Activated CD8-positive, alpha-beta memory T cell treated with anti-CD3 and anti-CD28 coated beads for 36 hours (primary cell): Measurements from ENCODE around the gene PTPN1. TPM values are rescaled to one million over a fixed set of nuclear protein-coding genes. Genes with fewer than 3 reads are reported as not detected.
"Not testable (repeated sequence)": the region's sequence is repeated elsewhere in the genome, so short reads cannot be mapped to it uniquely, and the experiment has no call there.

Experiments
- CTCF ChIA-PET: fragments of 350-600 bp; sonication (Branson Sonifier 250); formaldehyde crosslinking; loops from one replicate; lab custom pipeline; 2021; ENCODE audit warnings: antibody characterized with exemption; lab: Charles Lee
- POLR2A ChIA-PET: fragments of 350-600 bp; sonication (Branson Sonifier 250); formaldehyde crosslinking; loops from one replicate; lab custom pipeline; 2021; ENCODE audit warnings: antibody characterized with exemption; lab: Charles Lee
- total RNA-seq, 2 experiments: library from RNA; stranded (reverse); gene quantifications; one replicate each; pipeline ENCODE4 v1.2.3, GENCODE V29; 2021

Gene PTPN1
- total RNA-seq, 2 experiments from 2014 or later, result 67.9 to 70.5 TPM

DNA sequence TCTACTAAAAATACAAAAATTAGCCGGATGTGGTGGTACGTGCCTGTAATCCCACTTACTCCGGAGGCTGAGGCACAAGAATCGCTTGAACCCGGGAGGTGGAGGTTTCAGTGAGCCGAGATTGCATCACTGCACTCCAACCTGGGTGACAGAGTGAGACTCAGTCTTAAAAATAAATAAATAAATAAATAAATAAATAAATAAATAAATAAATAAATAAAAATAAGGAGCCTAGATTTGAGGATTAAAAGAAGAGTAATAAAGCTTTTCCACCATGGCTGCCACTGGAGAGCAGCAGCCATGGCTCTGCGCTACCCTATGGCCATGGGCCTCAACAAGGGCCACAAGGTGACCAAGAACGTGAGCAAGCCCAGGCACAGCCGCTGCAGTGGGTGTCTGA is 110.3 kb downstream of the PTPN1 start:
- CTCF ChIA-PET, POLR2A ChIA-PET: not testable (repeated sequence)

DNA sequence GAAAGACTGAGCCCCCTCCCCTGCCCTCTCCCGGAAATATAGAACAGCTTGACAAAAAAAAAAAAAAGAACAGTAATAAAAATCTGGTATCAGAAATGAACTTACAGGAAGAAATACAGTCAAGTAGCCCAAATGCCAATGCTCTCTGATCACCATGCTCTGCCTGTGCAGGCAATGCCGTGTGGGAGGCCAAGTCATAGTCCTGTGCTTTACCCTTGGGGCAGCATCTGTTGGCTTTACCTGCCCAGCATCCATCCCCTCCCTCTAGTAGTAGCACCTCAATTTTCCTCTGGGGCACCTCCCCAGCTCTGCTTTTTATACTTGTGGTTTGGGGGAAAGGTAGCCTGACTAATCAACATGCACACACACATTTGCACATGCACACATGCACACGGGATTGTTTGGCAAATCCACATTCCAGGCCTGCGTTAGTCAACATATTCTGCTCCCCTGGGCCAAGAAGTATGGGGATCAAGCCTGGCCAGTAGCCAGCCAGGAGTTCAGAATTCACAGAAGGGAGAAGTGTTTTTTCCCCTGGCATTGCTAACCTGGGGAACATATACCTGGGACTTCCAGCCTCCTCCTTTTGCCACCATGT is 111.0 kb downstream of the PTPN1 start:
- CTCF ChIA-PET, result no interaction called here
- POLR2A ChIA-PET, result no interaction called here

DNA sequence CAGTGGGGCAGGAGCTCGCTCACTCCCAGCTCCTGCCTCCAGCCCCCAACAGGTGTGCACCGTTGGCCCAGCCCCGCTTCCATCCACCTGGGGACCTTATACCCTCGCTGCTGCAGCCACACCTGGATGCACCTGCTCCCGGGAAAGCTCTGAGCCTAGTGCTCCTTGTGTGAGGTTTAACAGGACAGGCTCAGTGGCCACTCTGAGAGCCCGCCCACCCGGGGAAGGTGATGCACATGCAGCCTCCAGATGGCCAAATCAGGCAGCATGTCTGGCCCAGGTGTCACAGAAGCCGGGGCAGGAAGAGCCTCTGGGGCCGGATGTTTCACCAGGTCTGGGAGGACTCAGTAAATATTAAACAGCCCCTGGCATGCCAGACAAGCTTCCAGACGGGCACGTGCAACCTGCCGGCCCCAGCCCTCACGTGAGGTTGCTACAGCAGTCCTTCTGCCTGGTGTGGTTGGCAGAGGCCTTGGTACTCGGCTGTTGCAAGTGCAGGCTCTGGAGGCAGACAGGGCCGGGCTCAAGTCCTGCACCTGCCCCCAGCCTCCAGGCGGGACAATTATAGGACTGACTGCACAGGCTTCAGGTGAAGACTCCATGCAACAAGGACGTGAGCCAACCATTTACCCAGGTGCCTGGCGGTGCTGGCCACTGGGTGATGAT is 114.3 kb downstream of the PTPN1 start:
- ChIA-PET CTCF (interaction anchor here (2.3 kb wide), 1 partner anchor 125 kb away, joined by 14 read pairs; no protein-coding TSS in a partner anchor), POLR2A (no interaction called here)

DNA sequence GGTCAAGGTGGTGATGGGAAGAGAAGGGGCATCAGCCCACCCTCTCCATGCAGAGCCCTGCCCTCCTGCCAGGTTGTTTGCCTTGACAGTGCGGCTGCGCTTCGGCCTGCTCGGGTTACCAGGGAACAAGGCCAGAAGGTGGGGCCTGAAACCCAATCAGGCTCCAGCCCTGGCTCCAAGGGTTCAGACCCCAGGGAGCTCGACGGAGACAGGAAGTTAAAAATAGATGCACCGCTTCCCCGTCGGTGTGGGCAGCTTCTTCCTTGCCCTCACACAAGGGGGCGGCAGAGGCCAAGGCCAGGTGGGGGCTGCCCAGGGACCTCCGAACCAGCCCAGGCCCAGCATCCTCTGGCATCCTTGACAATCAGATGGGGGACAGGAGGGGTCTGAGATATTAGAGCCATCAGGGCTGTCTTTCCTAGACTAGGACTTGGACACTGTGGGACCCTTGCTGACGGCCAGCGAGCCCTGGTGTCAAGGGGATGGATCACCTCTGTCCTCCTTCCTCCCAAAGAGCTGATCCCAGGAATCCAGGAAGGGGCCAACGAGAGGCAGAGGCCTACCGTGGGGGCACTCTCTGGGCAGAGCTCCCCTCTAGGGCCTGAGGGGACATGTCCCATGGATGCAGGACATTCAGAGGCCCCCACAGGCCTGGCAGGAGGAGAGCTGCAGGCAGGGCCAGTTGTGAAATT is 115.9 kb downstream of the PTPN1 start:
- ChIA-PET CTCF (interaction anchor here (1.3 to 2.3 kb wide), 4 partner anchors 37 to 128 kb away, joined by 4 to 14 read pairs (median 4); no protein-coding TSS in a partner anchor), POLR2A (no interaction called here)

DNA sequence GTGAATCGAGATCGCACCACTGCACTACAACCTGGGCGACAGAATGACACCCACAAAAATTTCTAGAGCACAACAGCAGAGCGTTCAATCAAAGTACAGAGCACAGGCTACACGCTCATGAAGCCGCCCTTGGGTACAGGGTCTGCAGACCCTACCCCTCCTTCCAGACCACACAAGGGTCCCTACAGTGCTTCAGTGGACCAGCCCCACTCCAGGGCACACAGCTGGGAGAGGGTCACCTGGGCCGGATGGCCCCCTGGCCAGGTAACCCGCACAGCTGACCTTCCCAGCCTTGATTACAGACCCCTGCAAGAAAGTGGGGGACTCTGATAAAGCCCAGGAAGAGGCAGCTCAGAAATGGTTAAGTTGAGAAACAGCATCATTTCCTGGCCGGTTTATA is 117.6 kb downstream of the PTPN1 start:
- ChIA-PET POLR2A (no interaction called here), CTCF (interaction anchor here (0.7 to 1.5 kb wide), 2 partner anchors 123 to 126 kb away, joined by 3 to 4 read pairs; no protein-coding TSS in a partner anchor)

DNA sequence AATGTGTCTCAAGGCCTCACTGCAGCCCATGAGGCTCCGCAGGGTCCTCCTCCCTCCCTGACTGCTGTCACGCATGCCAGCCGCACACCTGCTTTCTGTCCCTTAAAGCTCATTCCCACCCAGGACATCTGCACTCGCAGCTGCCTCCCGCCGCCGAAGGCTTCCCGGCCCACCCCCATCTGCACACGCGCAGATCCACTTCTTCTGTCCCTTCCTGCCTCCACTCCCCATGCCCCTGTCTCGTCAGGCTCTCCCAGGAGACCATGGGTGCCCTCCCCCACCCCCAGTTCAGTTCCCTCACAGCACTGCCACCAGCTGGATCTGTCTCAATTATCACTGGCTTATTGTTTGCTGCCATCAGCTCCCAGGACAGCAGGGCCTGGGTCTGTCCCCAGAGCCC is 118.1 kb downstream of the PTPN1 start:
- CTCF ChIA-PET, result no interaction called here
- POLR2A ChIA-PET, result no interaction called here

DNA sequence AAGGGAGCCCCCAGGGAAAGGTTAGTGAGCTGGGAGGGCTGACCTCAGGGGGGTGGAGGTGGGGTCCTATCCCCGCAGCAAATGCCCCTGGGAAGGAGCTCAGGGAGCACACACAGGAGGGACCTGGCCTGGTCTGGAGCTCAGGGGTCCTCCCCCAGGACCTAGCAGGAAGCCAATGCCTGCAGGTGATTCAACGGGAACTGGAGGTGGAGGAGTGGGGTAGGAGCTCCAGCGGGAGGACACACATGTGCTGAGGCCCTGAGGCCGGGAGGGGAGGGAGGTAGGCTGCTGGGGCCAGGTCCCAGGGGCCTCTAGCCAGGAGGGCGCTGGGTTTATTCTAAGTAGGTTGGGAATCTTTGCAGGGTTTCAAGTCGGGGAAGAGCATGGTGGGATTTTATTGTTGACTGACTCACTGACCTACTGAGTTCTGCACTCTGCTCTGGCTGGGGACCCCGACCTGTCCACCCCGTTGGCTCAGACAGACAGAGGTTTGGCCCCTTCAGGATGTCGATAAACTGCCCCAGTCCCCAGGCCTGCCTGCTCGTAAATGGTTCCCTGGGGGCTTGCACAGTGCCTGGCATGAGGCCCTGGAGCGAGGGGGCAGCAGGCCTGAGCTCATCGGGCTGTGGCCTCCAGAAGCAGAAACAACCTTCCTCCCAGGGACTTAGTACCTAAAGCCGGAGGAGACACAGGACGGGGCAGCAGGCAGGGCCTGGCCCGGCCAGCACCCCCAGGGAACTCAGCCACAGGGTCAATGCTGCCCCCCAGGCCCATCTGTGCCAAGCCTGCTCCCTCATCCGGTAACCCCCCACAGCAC is 118.9 kb downstream of the PTPN1 start:
- POLR2A ChIA-PET, result no interaction called here
- CTCF ChIA-PET, result no interaction called here

DNA sequence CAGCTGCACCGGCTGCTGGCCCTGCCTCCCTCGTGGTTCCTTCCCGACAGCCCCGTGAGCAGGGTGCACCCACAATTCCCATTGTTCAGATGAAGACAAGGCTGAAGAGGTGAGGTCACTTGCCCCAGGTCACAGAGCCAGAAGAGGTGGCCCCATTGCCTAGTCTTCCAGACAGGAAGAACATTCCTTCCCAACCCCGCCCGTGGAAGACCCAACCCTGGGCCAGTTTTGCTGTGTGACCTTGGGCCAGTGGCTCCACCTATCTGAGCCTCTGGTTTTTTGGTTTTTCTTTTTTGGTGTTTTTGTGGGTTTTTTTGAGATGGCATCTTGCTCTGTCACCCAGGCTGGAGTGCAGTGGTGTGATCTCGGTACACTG is 119.5 kb downstream of the PTPN1 start:
- CTCF ChIA-PET, result no interaction called here

DNA sequence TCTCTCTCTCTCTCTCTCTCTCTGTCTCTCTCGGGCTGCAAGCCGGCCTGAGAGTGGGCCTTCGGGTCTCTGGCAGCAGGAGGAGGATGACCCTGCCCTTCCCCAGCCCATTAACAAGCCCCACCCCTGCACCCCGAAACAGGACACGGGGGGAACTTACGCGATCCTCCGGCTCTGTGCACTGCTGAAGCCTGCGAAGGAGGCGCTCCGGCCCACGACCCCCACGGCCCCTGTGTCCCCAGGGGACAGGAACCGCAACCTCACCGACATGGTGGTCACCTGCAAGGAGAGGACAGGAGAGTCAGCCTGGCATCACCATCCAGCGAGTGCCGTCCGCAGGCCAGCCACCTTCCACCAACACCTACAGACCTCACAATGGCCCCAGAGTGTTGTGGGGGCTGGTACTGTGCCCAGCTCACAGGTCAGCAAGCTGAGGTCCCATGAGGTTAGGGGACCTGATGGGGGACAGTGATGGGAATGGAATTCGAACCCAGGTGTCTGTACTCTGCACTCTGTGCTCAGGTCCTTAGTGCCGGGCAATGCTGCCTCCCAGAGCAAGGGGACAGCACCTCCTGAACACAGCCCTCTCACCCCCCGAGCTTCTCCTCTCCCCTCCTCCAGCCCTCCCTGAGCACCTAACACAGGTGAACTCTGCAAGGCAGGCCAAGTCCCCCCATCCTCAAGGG is 120.5 kb downstream of the PTPN1 start:
- CTCF ChIA-PET, result no interaction called here

More for the DNA sequence above, 119.5 kb downstream of the PTPN1 start:
- POLR2A ChIA-PET, result no interaction called here

DNA sequence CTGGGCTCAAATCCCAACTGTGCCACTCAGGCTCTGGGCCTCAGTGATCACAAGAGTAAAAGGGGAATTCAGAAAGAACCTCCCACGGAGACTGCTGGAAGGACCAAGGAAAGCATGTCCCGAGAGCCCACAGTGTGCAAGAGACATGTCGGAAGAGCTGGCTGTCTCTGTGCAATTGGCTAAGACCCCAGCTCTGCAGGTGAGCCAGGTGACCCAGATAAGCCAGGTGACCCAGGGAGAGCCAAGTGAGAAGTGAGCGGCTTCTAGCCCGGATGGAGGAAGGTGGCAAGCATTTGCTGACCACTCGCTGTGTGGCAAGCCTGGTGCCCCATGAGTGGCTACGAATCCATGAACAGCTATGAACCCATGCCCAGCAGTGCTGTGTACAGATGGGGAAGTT is 122.1 kb downstream of the PTPN1 start:
- ChIA-PET CTCF (no interaction called here), POLR2A (no interaction called here)

More for the DNA sequence above, 120.5 kb downstream of the PTPN1 start:
- POLR2A ChIA-PET, result no interaction called here

DNA sequence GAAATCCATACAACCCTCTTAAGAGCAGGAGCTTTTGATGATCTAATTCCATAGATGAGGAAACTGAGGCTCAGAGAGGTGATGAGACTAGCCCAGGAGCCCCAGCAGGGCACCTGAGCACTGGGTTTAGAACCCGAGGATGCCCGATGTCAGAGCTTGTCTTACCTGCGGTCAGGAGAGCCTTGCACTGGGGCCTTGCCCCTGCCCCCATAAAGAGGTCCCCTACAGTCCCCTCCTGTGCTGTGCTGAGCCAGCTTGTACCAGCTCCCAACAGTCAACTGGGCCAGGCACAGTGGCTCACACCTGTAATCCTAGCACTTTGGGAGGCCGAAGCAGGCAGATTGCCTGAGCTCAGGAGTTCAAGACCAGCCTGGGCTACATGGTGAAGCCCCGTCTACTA is 122.5 kb downstream of the PTPN1 start:
- CTCF ChIA-PET, result no interaction called here
- POLR2A ChIA-PET, result no interaction called here

DNA sequence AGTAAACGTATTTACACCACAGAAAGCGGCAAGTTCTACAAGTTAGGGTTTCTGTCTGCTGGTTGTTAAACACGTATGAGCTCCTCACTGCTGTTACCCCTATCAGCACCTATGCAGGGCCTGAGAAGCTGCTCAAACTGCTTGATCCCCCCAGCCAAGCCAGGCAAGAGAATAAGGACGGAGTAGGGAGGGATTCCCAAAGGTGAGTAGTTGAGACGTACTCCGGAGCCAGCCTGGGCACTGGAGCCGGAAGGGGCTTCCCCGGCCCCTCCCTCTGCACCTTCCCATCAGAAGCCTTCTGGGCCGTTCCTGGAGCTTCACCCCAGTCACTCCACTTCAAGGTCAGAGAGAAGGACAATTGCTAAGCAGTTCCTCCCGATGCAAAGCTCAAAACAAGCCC is 123.2 kb downstream of the PTPN1 start:
- ChIA-PET POLR2A (no interaction called here), CTCF (no interaction called here)

DNA sequence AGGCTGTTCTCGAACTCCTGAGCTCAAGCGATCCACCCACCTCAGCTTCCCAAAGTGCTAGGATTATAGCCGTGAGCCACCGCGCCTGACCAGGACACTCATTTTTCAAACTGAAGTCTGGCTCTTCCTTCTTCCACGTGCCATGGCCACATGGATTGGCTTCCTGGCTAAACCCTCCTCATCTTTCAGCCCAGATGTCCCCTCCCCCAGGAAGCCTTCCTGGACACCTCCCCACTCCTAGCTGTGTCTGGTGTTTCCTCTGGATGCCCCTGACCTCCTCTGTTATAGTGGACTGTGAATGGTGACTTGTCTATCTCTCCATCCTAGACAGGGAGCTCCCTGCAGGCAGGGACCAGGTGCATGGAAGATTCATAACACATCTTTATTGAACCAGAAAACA is 124.0 kb downstream of the PTPN1 start:
- ChIA-PET POLR2A (no interaction called here), CTCF (no interaction called here)

Other genes starting within 250 kb of the PTPN1 start
- gene RIPOR3, start 181.2 kb downstream of the PTPN1 start, total RNA-seq, result not detected
- 1 to 10 TPM; 5.2 to 5.7 TPM for gene PARD6B, start 221.2 kb downstream of the PTPN1 start, total RNA-seq